GM21717 (cell line): ENCODE measurements around the gene MAS1.
"Not testable (repeated sequence)": the region's sequence is repeated elsewhere in the genome, so short reads cannot be mapped to it uniquely, and the experiment has no call there.

Source experiments
- ATAC-seq: cut with Tn5 transposase; IDR thresholded peaks from one replicate; pipeline ENCODE4 v1.9.1; 2021; ENCODE audit warnings: mild to moderate bottlenecking, moderate library complexity; ENCODE audit not compliant: unreplicated experiment

MAS1 gene

GRCh38 chr6:159890792-159891191, at the start of gene MAS1:
TSS of gene MAS1 (plus strand) at chr6:159890988. CDS start at chr6:159906956, 15,968 bp downstream.
- ATAC-seq: no peak

GRCh38 chr6:159842035-159842434, 48.8 kb upstream of the MAS1 start:
- no peak for ATAC-seq

DNA sequence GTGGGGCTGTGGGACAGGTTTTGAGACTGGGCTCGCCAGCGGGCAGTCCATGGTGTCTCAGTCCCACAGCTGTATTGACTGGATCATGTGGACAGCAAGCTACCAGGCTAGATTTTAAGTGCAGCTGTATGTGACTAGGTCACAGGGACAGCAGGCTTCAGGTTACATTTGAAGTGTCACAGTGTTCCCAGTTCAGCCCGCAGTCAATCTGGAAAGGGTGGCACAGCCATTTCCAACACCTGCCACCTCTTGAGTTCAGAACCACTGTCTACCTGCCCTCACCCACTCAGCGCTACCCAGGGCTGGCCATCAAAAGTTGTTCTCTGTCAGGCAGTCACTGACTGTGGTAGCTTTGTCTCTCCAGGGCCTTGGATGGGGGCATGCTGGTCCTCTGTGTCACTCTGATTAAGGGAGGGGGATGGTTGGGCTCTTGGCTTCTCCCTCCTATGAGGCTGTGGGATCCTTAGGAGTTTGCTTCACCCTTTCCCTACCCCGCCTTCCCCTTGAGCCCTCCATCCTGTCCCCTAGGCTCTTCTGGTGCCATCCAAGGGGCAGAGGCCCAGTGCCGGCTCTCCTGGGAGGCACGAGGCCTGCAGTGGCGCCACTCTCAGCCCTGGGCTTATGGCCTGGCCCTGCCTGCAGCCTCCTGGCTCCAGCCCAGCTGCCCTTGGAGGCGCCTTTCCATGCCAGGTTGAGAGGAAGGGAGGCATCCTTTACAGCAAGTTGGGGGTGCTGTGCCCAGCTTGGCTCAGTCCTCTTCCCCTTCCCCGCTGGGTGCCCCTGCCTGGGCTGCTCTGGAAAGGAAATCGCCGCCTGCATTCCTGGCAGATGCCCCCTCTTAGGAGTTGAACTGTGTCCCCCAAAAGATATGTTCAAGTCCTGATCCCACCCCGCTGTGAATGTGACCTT, 45.8 kb upstream of the MAS1 start:
- no peak for ATAC-seq

DNA sequence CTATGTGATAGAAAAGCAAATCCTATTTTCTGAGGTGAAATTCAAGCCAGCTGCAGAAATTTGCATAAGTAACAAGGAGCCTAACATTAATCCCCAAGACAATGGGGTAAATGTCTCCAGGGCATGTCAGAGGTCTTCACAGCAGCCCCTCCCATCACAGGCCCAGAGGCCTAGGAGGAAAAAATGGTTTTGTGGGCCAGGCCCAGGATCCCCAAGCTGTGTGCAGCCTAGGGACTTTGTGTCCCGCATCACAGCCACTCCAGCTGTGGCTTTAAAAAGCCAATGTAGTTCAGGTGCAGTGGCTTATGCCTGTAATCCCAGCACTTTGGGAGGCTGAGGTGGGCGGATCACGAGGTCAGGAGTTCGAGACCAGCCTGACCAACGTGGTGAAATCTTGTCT, 42.2 kb upstream of the MAS1 start:
- ATAC-seq: not testable (repeated sequence)

DNA sequence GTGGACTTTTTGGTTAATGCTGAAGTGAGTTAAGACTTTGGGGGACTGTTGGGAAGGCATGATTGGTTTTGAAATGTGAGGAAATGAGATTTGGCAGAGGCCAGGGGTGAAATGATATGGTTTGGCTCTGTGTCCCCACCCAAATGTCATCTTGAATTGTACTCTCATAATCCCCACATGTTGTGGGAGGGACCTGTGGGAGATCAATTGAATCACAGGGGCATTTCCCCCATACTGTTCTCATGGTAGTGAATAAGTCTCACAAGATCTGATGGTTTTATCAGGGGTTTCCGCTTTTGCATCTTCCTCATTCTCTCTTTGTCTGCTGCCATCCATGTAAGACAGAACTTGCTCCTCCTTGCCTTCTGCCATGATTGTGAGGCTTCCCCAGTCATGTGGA, 40.9 kb upstream of the MAS1 start:
- ATAC-seq: not testable (repeated sequence)

GRCh38 chr6:159852877-159853276, 37.9 kb upstream of the MAS1 start:
- ATAC-seq: no peak

- ATAC-seq: no peak
These were observed 37.0 kb upstream of the MAS1 start for GRCh38 chr6:159853754-159854153.

DNA sequence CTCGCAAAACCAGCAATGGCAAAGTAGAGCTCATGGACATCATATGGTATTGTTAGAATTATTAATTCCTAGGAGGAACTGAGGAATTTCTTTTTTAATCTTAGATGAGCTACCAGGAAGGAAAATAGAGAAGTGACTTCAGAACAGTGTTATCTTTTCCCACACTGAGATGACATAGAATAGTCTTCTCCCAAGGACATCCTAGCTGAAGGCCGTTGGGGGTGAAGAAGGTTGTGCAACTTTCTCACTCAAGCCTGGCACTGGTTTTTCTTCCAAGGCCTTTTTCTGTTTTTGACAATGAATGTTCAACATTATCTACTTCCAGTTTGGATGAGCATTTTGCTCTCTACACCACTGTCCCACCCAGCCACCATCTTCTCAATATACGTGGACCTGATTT, 35.8 kb upstream of the MAS1 start:
- ATAC-seq: no peak

GRCh38 chr6:159858259-159858658, 32.5 kb upstream of the MAS1 start:
- no peak for ATAC-seq

- ATAC-seq: no peak
These were observed 30.3 kb upstream of the MAS1 start for GRCh38 chr6:159860482-159860881.

GRCh38 chr6:159862103-159862502, 28.7 kb upstream of the MAS1 start:
- ATAC-seq: no peak

- not testable (repeated sequence) for ATAC-seq
These were observed 27.4 kb upstream of the MAS1 start for GRCh38 chr6:159863341-159863740.

DNA sequence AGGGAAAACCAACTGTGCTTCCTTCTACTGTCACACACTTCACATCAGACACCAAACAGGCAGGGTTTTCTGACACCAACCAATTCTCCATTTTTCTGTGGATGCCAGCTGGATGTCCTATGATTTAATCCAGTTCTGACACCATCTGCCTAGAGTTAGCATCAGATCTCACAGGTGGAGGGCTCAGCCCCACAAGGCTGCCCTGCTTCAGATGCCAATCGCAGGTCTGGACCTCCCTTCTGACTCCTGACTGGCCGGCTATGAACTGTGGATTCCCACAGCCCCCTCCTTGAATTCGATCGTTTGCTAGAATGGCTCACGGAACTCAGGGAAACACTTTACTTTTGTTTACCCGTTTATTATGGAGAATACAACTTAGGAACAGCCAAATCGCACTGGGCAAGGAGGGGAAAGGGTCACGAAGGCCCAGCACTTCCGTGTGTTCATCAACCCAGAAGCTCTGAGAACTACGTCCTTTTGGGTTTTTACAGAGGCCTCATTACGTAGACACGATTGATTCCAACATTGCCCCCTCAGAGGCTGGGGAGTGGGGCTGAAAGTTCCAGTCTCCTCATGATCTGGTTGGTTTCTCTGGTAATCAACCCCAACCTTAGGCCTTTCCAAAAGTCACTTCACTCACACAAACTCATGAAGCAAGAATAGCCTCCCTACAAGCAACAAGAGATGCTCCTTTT, 25.4 kb upstream of the MAS1 start:
- ATAC-seq: no peak

GRCh38 chr6:159866286-159867247, 24.2 kb upstream of the MAS1 start:
- no peak for ATAC-seq

- ATAC-seq: no peak
These were observed 19.5 kb upstream of the MAS1 start for GRCh38 chr6:159871241-159871640.

GRCh38 chr6:159871906-159872305, 18.9 kb upstream of the MAS1 start:
- ATAC-seq: no peak

DNA sequence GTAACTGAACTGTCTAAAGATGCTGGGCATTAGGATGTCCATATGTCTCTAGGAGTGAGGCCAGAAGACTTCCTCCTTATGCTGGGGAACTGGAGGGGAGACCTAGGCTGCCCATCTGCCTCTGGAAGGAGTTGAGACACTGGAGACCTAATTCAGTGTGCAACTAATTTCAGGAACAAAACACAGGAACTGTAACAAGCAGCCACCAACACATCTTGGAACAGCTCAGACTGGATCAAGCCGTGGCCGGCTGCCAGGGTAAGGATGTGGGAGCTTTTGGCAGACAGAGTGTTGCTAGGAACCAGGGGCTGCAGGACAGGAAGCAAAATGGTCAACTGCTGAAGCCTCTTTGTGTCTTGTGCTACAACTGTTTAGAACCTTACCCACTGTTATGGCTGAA, 16.4 kb upstream of the MAS1 start:
- ATAC-seq: no peak

DNA sequence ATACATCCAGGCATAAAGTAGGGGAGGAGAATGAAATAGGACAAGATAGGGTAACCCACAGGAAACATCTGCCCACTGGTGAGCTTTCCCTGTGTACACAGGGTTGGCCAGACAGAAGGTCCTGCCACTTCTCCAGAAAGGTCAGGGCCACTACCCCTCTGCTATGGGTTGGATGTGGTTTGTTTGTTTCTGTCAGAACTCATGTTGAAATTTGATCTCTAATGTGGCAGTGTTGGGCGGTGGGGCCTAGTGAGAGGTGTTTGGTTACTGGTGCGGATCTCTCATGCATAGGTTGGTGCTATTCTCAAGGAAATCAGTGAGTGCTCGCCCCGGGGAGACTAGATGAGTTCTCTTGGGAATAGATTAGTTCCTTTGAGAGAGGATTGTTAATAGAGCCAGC, 15.6 kb upstream of the MAS1 start:
- ATAC-seq: no peak

- ATAC-seq: no peak
These were observed 14.5 kb upstream of the MAS1 start for GRCh38 chr6:159876242-159876641.

GRCh38 chr6:159877256-159877808, 13.5 kb upstream of the MAS1 start:
- ATAC-seq: no peak

DNA sequence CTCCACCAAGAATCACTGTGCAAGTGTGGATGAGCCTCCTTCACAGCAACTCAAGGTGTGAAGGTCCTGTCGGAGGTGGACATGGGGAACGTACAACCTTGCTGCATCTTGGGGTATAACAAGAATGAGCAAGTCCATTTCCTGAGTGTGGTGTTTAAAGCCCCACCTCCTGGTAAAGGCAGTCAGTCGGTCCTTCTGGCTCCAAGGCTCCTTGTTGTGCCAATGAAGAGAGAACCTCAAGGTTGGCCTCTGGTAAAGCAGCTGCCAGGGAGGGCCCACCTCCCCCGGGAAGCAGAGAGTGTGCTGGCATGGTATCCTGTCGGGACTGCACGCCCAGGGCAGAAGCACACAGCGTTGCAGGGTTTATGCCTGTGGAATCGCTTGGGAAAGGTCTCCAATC, 12.4 kb upstream of the MAS1 start:
- no peak for ATAC-seq
